DND-41 (cell line): ENCODE data around the gene SURF6.
A peak's percentile ranks its signal among the peaks of the same experiment; 100 is the strongest.

Experiments
- ATAC-seq: fragments of 200-7000 bp; cut with Tn5 transposase; 3 replicates; pipeline ENCODE4 v1.9.1; 2021; ENCODE audit warnings: low read depth; ENCODE audit not compliant: insufficient read depth
- DNase-seq: peaks from one replicate; pipeline ENCODE4 v3.0.0-alpha.2; 2020
- H2AFZ ChIP-seq: 2 replicates; pipeline ENCODE4 v1.6.0; 2012; ENCODE audit warnings: low read depth, low read length
- H3K27ac ChIP-seq: 2 replicates; pipeline ENCODE4 v1.5.1; 2012; ENCODE audit warnings: low read length, inconsistent platforms
- H3K27me3 ChIP-seq: fragments of 200-600 bp; sonication (generic); 2 replicates; pipeline ENCODE4 v1.6.0; 2012; ENCODE audit warnings: low read length, mild to moderate bottlenecking, inconsistent platforms; ENCODE audit not compliant: insufficient read depth, poor library complexity
- H3K36me3 ChIP-seq: 2 replicates; pipeline ENCODE4 v1.5.1; 2012; ENCODE audit warnings: low read length, inconsistent platforms; ENCODE audit not compliant: insufficient read depth
- H3K4me1 ChIP-seq: 2 replicates; pipeline ENCODE4 v1.5.1; 2012; ENCODE audit warnings: mild to moderate bottlenecking, low read length; ENCODE audit not compliant: insufficient read depth
- H3K4me2 ChIP-seq: 2 replicates; pipeline ENCODE4 v1.6.0; 2012; ENCODE audit warnings: mild to moderate bottlenecking, moderate library complexity, low read length, inconsistent platforms; ENCODE audit not compliant: insufficient read depth
- H3K4me3 ChIP-seq, 2 experiments: fragments of 200-600 bp in 1 of 2; shearing (Covaris generic) in 1 of 2; 2 replicates each; pipeline ENCODE4 v1.5.1; 2012 to 2016; ENCODE audit warnings: inconsistent platforms in 2 of 2, low read length in 2 of 2, mild to moderate bottlenecking in 2 of 2, low read depth in 1 of 2, moderate library complexity in 1 of 2
- H3K79me2 ChIP-seq: 2 replicates; pipeline ENCODE4 v1.6.0; 2012; ENCODE audit warnings: low read length, inconsistent platforms; ENCODE audit not compliant: insufficient read depth
- H3K9ac ChIP-seq: 2 replicates; pipeline ENCODE4 v1.6.0; 2012; ENCODE audit warnings: low read depth, mild to moderate bottlenecking, inconsistent platforms, low read length, moderate library complexity
- H3K9me3 ChIP-seq: 2 replicates; pipeline ENCODE4 v1.5.1; 2012; ENCODE audit warnings: low read length, moderate library complexity, mild to moderate bottlenecking, inconsistent platforms; ENCODE audit not compliant: insufficient read depth, severe bottlenecking
- H4K20me1 ChIP-seq: 2 replicates; pipeline ENCODE4 v1.6.0; 2012; ENCODE audit warnings: low read length; ENCODE audit not compliant: insufficient read depth
- CTCF ChIP-seq: IDR thresholded peaks from 2 replicates; pipeline ENCODE4 v1.5.1; 2012; ENCODE audit warnings: borderline replicate concordance, low read length, moderate library complexity, mild to moderate bottlenecking; ENCODE audit not compliant: poor library complexity, severe bottlenecking; ENCODE audit errors: extremely low read depth
- EZH2 ChIP-seq: IDR thresholded peaks from 3 replicates; pipeline ENCODE4 v1.6.1; 2012; ENCODE audit warnings: borderline replicate concordance, low read depth, mild to moderate bottlenecking, moderate library complexity, low read length, inconsistent platforms; ENCODE audit not compliant: severe bottlenecking

Gene SURF6

GRCh38 chr9:133335924-133336811 lies at the start of gene SURF6:
TSS of gene SURF6 (minus strand) at chr9:133336188. CDS start at chr9:133336132, 56 bp downstream.
- TF ChIP-seq EZH2 = no peak
- no peak for TF ChIP-seq CTCF
- peak within 1 kb of the TSS; percentile 87 for H3K27ac ChIP-seq
- peaks cover 38% of the 10 kb centered on the region for H4K20me1 ChIP-seq
- H3K4me1 ChIP-seq = peaks cover 30% of the 10 kb centered on the region
- peak within 1 kb of the TSS; percentile 74 to 88; a peak in 3 of 4 replicates for H3K4me3 ChIP-seq
- DNase-seq (peak; percentile 92), ATAC-seq (peak; percentile 96)
- H3K79me2 ChIP-seq = peaks cover 33% of the 10 kb centered on the region
- H2AFZ ChIP-seq = peak within 1 kb of the TSS; percentile 84
- H3K9ac ChIP-seq = peak within 1 kb of the TSS; percentile 79
- peaks cover 56% of the 10 kb centered on the region for H3K36me3 ChIP-seq
- H3K4me2 ChIP-seq = peak within 1 kb of the TSS; percentile 95
- H3K27me3 ChIP-seq = no peaks in the 10 kb centered on the region
- no peaks in the 10 kb centered on the region for H3K9me3 ChIP-seq

GRCh38 chr9:133385452-133385851 lies 49.5 kb upstream of the SURF6 start:
- no peaks in the 10 kb centered on the region for H3K27me3 ChIP-seq
- H3K36me3 ChIP-seq = no peaks in the 10 kb centered on the region
- no peak for ATAC-seq
- H3K9ac ChIP-seq = no peak overlapping the region
- no peak overlapping the region for H2AFZ ChIP-seq
- no peak overlapping the region for H3K27ac ChIP-seq
- no peaks in the 10 kb centered on the region for H3K4me1 ChIP-seq
- no peaks in the 10 kb centered on the region for H3K9me3 ChIP-seq
- TF ChIP-seq CTCF (no peak), EZH2 (no peak)
- no peaks in the 10 kb centered on the region for H3K79me2 ChIP-seq
- no peak overlapping the region for H3K4me3 ChIP-seq
- DNase-seq = no peak
- H3K4me2 ChIP-seq = no peak overlapping the region
- no peaks in the 10 kb centered on the region for H4K20me1 ChIP-seq

- H2AFZ ChIP-seq = no peak overlapping the region
- H3K36me3 ChIP-seq = no peaks in the 10 kb centered on the region
- no peak overlapping the region for H3K4me3 ChIP-seq
- H3K27ac ChIP-seq = no peak overlapping the region
- DNase-seq (no peak), ATAC-seq (no peak)
- no peak overlapping the region for H3K4me2 ChIP-seq
- no peaks in the 10 kb centered on the region for H3K79me2 ChIP-seq
- TF ChIP-seq EZH2 (no peak), CTCF (no peak)
- no peaks in the 10 kb centered on the region for H3K4me1 ChIP-seq
- no peaks in the 10 kb centered on the region for H4K20me1 ChIP-seq
- no peaks in the 10 kb centered on the region for H3K27me3 ChIP-seq
- H3K9me3 ChIP-seq = no peaks in the 10 kb centered on the region
- H3K9ac ChIP-seq = no peak overlapping the region
Measured at GRCh38 chr9:133384736-133385321, 48.8 kb upstream of the SURF6 start.
